Posterior cingulate gyrus (tissue), 11 donors: ENCODE data around the gene EXOSC2.

Experiments used
- DNase-seq, 10 donors: peaks; one replicate each; pipeline versions ENCODE4 v3.0.0 to v3.0.0-alpha.2; 2020 to 2021; ENCODE audit warnings: mixed read lengths in 3 of 10
- intact Hi-C: fragments of 100-400 bp; cut with DNase I; formaldehyde crosslinking; loops from one replicate; pipeline ENCODE4 v1.15.1; 2023

Gene EXOSC2

DNA sequence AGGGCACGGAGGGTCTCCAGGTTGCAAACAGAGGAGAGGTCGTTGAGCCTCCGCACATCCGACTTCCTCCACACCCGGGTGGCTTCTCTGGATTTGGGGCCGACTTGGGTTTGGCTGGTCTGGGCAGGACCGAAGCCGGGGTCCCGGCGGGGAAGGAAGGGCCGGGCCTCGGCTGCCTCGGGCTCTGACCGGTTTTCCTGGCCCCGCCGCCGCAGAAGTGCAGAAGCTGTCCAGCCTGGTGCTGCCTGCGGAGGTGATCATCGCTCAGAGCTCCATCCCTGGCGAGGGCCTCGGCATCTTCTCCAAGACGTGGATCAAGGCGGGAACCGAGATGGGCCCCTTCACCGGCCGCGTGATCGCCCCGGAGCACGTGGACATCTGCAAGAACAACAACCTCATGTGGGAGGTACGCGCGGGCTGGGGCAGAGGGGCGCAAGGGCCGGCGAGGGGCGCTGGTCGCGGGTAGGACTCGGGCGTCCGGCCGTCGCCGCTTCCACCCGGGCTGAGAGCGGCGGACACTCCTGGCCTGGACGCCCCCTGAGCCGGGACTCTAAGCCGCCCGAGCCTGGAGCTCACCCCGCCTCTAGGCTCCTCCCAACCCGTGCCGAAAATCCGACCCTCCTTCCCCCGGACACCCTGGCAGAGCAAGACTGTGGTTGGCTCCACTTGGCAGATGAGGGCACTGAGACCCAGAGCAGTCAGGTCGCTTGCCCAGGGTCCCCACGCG, 27.0 kb upstream of the EXOSC2 start:
- intact Hi-C loops, result no loop called here
- DNase-seq, result no peak

DNA sequence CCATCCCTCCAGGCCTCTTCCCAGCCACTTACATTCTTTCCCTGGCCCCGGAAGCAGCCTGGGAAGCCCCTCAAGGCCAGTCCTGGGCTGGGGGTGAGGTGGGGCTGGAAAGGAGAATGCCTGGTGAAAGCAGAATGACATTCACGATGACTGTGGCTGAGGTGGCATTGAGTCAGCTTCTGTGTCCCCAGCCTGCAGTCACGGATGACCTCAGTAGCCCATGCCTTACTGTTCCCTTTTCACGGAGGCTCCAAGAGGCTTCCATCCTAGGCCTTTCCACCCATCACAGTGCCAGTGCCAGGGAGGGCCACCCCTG, 26.5 kb upstream of the EXOSC2 start:
- intact Hi-C loops, result no loop called here
- DNase-seq, result no peak

DNA sequence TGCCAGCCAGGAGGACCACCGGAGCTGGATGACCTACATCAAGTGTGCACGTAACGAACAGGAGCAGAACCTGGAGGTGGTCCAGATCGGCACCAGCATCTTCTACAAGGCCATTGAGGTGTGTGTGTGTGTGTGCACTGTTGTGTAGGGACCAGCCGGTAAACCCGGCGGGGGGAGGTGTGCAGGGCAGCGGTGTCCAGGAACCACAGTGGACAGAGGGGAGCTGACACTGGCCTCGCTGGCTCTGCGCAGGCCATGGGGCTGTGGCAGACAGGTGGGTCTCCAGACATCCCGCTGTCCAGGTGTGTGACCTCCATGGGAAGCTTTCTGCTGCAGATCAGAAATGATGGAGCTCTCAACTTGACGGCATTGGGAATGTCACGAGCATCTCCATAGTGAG, 25.4 kb upstream of the EXOSC2 start:
- DNase-seq, result no peak
- intact Hi-C loops, result no loop called here

DNA sequence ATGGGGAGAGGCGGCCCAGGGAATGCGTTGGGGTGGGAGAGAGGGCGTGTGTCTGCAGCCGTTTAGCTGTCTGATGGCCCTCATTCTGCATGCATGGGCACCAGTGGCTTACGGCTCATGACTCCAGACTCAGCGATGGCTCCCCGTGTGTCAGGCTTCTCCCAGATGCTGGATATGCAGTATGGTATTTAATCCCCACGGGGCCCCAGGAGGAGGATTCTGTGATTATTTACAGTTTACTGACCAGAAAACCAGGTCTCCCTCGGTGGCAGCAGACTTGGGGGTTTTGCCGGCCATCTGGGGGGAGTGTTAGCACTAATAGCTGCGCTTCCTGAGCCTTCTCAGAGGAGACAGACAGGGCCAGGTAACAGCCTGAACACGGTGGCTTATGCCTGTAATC, 24.9 kb upstream of the EXOSC2 start:
- no peak for DNase-seq
- intact Hi-C loops, result no loop called here

DNA sequence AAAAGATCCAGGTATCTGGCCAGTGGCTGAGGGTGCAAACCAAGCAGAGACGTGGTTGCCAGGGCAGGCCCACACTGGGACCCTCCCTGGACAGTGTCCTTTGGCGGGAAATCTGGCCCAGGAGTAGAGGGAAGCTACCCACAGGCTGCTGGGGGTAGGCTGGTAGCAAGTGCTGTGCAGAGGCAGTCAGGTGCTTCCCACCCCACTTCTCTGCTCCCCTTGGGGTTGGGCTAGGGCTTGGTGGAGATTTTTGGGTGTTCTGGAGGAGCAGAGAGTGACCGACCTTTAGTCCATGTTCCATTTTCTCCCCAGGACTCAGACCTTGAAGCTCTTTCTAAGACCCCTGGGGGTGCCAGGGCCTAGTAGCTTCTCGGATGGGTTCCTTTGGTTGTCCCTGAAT, 23.6 kb upstream of the EXOSC2 start:
- no peak for DNase-seq

DNA sequence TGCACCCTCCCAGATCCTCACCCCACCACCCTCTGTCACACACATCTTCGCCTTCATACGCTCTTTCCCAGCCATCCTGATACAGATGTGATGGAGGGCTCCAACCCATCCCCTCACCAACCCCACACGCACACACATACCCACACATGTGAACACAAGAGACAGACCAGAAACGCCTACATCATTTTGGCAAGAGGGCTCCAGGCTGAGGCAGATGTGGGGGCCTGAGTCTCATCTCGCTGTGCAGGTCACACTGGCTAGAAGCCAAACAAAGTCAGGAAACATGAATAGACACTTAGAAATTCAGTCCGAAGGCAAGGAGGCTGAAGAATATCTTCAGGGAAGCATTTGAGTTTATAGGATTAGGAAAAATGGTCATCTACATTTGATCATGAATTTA, 22.9 kb upstream of the EXOSC2 start:
- intact Hi-C loops, result no loop called here

More for the DNA sequence above, 23.6 kb upstream of the EXOSC2 start:
- intact Hi-C loops, result no loop called here

DNA sequence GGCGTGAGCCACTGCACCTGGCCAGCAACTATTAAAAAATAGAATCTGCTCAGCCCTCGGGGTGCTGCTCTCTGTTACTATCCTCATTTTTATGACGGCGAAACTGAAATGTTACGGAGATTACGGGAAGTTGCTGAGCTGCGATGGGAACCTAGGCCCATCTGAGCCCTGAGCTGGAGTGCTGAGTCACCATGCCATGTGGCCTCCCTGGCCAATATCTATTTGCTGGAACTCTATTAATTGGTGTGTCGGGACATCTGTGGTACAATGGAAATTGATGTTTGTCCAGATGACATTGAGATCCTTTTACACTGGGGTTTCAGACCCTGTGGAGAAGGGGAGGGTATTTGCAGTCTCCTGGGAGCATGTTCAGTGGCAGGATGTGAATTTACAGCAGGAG, 21.1 kb upstream of the EXOSC2 start:
- intact Hi-C loops, result no loop called here
- no peak for DNase-seq

More for the DNA sequence above, 22.9 kb upstream of the EXOSC2 start:
- no peak for DNase-seq

DNA sequence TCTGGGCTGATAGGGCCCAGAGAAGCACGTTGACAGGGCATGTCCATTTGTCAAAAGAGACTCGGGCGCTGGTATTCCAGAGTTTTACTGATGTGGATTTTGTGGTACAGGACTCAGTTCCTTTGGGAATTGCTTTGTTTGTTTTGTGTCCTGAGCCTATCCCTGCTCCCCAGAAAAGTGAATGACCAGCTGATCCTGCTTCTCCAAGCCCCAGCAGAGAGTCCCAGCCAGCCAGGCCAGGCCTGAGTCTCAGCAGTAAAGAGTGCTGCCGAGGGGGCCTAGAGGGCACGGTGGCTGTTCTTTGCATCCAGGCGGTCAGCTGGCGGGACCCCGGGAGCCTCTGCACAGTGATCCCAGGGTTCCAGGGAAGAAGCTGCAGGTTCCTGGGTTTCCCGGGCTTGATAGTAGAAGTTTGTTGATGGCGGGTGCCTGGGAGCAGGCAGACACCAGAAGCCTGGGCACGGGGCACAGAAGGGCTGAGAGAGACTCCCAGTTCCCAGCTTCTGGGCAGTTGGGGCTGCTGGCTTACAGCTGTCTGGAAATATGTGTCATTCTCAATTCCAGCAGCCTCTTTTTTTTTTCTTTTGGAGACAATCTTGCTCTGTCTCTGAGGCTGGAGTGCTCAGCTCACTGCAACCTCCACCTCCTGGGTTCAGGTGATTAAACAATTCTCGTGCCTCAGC, 20.5 kb upstream of the EXOSC2 start:
- DNase-seq, result no peak
- intact Hi-C loops, result no loop called here

DNA sequence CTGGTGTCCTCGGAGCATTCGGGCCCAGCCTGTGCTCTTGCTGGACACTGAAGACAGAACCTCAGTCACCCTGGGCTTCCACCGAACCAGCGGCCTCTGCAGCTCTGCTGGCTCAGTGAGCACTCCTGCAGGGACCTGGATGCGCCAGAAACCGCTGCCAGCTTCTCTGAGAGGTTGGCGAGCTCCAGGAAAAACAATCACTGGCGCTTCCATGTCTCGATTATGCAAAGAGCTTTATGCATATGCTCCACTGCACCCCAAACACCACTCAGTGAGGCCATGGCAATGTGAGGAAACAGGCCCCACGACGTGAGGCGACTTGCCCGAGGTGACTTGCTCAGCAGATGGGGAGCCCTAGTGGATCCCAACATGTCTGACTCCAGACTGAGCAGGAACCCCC, 18.2 kb upstream of the EXOSC2 start:
- intact Hi-C loops, result no loop called here
- no peak for DNase-seq

DNA sequence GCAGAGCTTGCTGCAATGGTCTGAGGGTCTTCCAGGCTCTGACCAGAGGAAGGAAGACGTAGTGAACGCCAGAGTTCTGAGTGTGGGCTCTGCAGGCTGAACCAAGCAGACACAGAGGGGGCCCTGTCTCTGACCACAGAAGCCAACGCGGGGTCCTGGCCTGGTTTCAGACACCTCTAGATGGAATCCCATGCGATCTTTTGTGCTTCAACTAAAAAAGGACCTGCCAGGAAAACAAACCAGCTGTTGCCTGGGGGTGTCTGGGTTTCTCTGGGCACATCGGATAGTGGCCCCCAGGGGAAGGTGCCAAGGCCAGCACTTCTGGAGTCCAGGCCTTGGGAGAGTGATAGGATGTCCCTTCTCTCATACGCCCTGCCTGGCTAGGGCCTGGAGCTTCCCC, 16.3 kb upstream of the EXOSC2 start:
- DNase-seq, result no peak
- intact Hi-C loops, result no loop called here

DNA sequence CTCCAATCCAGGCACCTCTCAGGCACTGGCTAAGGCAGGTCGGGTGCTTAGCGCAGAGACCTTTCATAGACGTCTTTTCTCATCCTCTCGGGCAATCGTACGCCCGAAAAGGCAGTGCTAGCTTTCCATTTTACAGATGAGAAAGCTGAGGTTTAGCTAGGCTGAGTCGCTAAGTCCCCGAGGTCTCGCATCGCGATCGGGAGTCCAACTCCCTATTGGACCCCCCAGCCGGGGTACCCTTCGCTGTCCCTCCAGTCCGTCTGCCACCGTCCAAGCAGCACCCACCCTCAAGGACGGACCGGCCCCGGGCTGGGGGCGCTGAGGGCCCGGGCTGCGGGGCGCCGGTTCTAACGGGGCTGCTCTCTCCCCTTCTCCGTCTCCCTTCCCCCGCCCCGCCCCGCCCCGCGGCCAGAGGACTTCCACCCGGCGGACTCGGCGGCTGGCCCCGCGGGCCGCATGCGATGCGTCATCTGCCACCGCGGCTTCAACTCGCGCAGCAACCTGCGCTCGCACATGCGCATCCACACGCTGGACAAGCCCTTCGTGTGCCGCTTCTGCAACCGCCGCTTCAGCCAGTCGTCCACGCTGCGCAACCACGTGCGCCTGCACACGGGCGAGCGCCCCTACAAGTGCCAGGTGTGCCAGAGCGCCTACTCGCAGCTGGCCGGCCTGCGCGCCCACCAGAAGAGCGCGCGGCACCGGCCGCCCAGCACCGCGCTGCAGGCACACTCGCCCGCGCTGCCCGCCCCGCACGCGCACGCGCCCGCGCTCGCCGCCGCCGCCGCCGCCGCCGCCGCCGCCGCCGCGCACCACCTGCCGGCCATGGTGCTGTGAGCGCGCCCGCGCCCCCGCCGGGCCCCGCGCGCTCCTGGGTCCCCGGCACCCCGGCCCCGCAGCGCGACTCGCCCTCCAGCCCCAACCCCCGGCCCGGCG, 12.5 kb upstream of the EXOSC2 start:
- intact Hi-C loops, result loop anchor here (10.0 kb wide), 1 partner anchor 96 kb away; no protein-coding TSS in a partner anchor
- peak; percentile 37 to 96 (median 77) for DNase-seq

DNA sequence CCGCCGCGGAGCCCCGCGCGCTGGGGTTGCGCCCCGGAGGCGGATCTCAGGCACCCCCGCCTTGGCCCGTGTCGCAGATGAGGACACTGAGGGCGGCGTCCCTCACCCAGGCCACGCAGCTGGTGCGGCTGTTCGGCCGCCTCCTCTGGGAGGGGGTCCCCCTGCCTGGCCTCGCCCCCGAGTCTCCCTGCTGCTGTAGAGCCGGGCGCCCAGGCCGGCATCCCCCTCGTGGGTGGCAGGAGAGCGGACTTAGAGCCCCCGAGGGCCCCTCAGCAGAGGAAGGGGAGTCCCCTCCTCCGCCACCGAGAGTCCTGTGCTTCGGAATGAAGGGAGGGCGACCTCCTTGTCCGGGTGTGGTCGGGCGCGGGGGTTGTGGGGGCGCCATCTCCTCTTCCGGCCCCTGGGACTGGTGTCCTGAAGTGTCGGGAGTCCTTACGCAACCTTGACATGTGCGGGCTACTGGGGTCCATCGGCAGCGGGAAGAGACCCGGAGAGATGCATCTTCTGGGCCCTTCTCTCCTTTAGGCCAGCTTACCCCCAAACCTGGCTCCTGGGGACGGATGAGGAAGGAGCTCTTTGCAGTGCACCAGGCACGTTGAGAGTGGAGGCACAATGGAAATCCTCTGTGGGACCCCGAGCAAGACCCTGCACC, 11.7 kb upstream of the EXOSC2 start:
- intact Hi-C loops, result loop anchor here (1.0 to 10.0 kb wide), 2 partner anchors 97 to 221 kb away; no protein-coding TSS in a partner anchor
- DNase-seq, result peak in 3 of 10 donors; percentile 27 to 87 (median 74)

DNA sequence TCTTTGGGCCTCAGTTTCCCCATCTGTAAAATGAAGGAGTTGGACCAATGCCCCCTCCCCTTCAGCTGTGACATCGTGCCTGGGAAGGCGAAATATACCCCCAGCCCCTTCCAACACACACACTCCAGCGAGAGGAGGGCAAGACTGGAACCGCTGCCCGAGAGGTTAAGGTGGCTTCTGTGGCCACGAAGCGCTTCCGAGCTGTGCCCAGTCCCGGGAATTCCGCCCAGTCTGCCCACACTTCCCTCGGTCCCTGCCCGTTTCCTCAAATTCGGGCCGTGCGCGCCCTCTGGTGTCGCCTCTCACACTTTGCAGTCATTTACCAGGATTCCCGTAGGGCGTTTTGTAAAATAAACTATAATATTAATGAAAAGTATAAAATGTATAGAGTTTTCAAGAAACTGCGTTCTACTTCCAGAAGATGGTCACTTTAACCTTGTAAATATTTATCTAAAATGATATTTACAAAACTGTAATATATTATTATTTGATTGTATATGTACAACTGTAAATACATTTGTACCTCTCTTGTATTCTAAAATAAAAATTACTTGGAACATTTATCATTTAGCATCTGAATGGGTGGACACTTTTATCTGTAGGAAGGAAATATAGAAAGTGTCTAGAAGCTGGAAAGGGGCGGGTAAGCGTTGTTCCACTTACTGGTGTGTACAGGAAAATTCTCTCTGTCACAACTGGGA, 11.0 kb upstream of the EXOSC2 start:
- intact Hi-C loops, result loop anchor here (1.0 to 10.0 kb wide), 2 partner anchors 98 to 221 kb away; no protein-coding TSS in a partner anchor

DNA sequence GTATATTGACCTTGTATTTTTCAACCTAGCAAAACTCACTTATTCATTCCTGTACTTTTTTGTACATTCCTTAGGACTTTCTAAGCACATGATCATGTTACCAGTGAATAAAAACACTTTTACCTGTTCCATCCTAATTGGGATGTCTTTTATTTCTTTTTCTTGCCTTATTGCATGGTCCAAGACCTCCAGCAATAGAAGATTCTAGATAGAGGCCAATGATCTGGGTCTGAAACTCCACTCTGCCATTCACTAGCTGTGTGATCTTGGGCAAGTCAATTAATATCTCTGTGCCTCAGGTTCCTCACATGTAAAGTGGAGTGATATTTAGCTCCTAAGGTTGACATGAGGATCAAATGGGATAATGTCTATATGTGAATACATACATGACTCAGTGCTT, 8.5 kb upstream of the EXOSC2 start:
- DNase-seq, result no peak
- intact Hi-C loops, result loop anchor here (10.0 kb wide), 1 partner anchor 100 kb away; no protein-coding TSS in a partner anchor

More for the DNA sequence above, 11.0 kb upstream of the EXOSC2 start:
- peak; percentile 78 to 97 (median 86) for DNase-seq

DNA sequence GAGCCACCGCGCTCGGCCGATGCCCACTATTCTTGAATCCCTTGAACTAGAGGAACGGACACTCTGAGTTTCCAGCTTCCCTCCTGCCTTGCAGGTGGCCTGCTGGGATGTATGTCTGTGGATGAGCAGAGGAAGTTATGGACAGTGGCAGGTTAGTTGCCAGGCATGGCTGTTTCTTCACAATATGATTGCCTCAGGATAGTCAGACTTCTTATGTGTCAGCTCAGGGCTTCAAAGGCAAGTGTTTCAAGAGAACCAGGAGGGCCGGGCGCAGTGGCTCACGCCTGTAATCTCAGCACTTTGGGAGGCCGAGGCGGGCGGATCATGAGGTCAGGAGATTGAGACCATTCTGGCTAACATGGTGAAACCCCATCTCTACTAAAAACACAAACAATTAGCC, 7.6 kb upstream of the EXOSC2 start:
- intact Hi-C loops, result loop anchor here (10.0 kb wide), 1 partner anchor 101 kb away; no protein-coding TSS in a partner anchor
- DNase-seq, result peak in 1 of 10 donors; percentile 33

DNA sequence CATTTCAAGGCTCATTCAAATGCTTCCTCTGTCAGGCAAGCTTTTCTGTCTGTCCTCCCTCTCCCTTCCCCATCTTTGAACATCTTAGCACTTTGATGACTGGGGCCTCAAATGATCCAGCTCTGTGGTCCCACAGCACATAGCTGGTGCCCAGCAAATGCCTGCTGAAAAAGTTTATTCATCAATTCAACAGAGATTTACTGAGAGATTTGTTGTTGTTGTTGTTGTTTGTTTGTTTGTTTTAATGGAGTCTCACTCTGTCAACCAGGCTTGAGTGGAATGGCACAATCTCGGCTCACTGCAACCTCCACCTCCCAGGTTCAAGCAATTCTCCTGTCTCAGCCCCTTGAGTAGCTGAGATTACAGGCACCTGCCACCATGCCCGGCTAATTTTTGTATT, 6.0 kb upstream of the EXOSC2 start:
- peak in 1 of 10 donors; percentile 4 for DNase-seq
- intact Hi-C loops, result loop anchor here (10.0 kb wide), 1 partner anchor 103 kb away; no protein-coding TSS in a partner anchor

DNA sequence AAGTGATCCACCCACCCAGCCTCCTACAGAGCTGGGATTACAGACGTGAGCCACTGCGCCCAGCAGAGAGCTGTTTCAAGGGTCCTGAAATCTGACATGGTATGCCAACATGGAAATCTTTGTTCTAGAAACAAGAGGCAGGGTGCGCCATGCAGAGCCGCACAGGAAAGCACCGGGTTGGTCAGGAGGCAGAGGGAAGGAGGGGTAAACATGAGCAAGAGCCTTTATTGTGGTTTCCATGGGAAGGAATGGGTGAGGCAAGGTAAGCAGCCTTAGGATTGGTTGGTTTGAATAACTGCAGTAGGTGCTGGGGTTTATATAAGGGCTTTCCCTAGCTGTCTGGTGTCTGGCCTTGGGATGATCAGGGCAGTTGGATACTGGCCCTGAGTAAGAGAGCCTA, 5.5 kb upstream of the EXOSC2 start:
- DNase-seq, result peak in 1 of 10 donors; percentile 22
- intact Hi-C loops, result loop anchor here (10.0 kb wide), 1 partner anchor 103 kb away; no protein-coding TSS in a partner anchor

DNA sequence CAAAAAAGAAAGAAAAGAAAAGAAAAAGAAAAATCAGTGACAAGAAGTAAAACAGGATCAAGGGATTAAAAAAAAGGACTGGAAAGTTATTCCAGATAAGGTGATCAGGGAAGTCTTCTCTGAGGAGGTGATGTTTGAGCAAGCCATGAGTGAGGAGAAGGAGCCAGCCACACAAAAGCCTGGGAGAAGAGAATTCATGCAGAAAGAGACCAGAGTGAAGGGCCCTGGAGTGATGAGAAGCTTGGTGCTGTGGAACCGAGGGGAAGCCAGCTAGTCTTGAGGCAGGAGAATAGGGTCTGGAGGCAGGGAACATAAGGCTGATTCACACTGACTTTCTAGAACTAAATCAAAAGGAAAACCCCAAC, 4.0 kb upstream of the EXOSC2 start:
- no peak for DNase-seq
- intact Hi-C loops, result loop anchor here (10.0 kb wide), 1 partner anchor 105 kb away; no protein-coding TSS in a partner anchor

DNA sequence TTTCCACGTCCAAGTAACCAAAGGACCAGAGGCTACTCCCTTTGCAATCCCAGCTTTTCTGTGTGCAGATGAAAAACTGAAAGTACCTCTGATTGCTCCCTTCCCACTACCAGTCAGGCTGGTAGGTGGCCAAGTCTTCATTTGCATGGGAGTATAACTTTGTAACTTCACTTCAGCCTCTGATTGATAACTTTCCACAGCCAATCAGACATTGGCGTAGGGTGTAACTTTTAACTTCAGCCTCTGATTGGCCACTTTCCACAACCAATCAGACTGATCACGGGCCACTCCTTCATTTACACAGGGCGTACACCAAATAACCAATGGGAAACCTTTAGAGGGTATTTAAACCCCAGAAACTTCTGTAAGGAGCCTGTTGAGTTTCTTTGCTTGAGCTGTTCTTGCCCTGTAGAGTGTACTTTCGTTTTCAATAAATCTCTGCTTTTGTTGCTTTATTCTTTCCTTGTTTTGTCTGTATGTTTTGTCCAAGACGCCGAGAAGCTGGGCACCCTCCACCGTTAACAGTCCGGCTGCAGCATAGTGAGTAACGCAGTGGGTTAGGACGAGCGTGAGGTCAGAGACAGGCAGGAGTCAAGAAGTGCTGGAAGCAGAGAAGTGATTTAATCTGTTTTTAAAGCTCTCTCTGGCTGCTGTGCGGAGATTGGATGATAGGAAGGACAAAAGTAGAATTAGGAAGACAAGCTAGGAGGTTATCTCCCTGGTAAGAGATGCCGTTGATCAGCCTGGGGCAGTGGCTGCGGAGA, 3.5 kb upstream of the EXOSC2 start:
- DNase-seq, result peak in 3 of 10 donors; percentile 18 to 44 (median 19)
- intact Hi-C loops, result loop anchor here (10.0 kb wide), 1 partner anchor 105 kb away; no protein-coding TSS in a partner anchor
